OCI-M1 (cell line): Measurements from ENCODE around the gene ABCB4.

Experiments
- DNase-seq: peaks from one replicate; lab custom pipeline; 2025; lab: John Stamatoyannopoulos, UW

Gene ABCB4

DNA sequence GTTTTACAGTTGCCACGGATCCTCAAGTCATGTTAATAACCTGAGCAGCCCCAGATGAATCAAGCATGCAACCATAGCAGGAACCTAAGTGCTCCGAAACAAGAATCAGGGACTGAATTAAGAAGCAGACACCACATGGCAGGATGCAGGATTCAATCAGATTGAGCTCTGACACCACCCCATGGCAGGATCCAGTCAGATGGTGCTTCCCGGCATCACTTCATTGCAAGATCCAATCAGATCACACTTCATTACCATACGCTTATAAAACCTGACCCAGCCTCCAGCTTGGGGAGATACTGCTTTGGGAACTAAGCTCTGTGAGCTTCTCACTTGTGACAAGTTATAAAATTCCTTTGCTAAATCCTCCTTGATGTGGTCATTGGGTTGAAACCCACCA is 55.3 kb downstream of the ABCB4 start:
- no peak for DNase-seq

- peak; percentile 91 for DNase-seq
These were observed 58.5 kb downstream of the ABCB4 start for GRCh38 chr7:87416682-87417587.

DNA sequence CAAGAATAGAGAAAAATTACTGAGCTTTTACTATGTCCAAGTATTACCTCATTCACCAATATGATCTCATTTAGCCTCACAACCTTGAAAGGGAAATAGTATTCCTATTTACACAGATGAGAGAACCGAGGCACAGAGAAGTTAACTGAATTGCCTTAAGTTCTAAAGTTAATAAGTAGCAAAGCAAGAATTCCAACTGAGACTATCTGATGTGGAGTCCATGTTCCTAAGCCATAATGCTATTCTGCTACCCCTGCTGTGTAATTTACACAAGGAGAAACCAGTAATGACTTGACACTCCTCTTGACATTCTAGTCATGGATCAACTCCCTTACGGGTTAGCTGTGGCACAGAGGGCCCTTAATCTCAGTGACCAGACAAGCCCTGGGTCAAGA is 60.7 kb downstream of the ABCB4 start:
- DNase-seq = peak; percentile 79

DNA sequence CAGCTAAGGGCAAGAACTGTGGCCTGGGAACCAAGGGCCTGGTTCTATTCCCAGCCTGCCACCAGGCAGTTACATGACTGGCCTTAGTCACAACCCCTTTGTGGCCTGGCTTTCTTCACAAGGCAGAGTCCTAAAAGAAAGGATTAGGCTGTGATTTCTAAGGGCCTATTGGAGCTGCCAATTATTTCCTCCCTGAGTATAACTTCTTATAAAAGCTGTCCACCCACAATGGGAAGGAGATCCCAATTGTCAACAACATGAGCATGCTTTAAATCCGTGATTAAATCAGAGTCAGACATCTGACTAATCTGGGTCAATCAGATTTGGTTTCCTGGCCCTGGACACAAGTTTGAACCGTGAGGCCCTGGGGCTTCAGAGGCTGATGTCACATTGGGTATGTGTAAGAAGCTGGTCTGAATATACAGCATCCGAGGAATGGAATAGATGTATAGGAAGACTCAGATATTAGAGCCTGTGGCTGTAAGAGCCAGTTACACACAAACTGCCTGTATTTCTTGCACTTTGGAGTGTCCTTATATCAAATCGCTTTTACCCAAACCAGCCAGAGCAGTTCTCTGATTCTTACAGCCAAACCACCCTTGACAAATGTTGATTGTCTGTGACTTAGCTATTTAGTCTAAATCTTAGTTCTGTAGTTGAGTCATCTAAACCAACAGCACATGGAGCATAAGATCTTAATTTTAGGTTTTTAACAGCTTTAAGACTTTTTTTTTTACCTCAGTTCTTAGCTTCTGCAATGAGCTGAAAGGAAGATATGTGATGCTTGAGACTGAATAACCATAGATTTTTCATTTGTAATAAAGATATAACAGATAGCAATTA is 61.3 kb downstream of the ABCB4 start:
- peak; percentile 58 for DNase-seq

GRCh38 chr7:87413029-87413428 is 62.5 kb downstream of the ABCB4 start:
- DNase-seq = peak; percentile 30

DNA sequence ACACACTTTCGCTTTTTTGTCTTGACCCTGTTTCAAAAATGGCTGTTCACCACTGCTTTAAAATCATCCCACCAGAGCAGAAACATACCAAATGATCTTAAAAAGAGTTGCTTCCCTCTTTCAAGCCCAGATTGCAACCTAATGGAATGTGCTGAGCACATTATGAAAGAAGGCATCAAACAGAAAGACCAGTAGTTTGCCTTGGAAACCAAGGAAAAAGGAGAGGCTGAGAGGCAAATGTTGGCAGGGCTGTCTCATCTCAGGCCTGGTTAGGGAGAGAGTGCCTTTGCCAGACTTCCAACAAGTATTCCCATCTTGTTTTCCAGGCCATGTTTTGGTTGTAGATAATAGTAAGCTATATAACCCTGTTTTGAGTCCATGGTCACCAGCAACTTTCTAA is 64.3 kb downstream of the ABCB4 start:
- DNase-seq = peak; percentile 31

DNA sequence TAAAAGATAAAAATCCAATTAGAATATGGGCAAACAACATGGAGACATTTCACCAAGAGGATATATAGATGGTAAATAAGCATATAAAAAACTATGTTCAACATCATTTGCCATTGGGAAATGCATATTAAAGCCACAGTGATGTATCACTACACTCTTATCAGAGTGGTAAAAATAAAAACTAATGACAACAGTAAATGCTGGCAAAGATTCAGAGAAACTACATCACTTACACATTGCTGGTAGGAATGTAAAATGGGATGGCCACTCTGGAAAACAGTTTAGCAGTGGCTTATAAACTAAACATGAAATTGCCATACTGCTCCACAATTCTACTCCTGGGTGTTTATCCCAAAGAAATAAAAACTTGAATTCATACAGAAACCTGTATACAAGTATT is 70.8 kb downstream of the ABCB4 start:
- DNase-seq = no peak

GRCh38 chr7:87398446-87398845 is 77.0 kb downstream of the ABCB4 start:
- DNase-seq = no peak

- no peak for DNase-seq
These were observed 79.9 kb downstream of the ABCB4 start for GRCh38 chr7:87395442-87396020.

- peak; percentile 92 for DNase-seq
These were observed 84.3 kb downstream of the ABCB4 start for GRCh38 chr7:87391020-87391701.

- peak; percentile 77 for DNase-seq
These were observed 94.6 kb downstream of the ABCB4 start for GRCh38 chr7:87380905-87381304.

DNA sequence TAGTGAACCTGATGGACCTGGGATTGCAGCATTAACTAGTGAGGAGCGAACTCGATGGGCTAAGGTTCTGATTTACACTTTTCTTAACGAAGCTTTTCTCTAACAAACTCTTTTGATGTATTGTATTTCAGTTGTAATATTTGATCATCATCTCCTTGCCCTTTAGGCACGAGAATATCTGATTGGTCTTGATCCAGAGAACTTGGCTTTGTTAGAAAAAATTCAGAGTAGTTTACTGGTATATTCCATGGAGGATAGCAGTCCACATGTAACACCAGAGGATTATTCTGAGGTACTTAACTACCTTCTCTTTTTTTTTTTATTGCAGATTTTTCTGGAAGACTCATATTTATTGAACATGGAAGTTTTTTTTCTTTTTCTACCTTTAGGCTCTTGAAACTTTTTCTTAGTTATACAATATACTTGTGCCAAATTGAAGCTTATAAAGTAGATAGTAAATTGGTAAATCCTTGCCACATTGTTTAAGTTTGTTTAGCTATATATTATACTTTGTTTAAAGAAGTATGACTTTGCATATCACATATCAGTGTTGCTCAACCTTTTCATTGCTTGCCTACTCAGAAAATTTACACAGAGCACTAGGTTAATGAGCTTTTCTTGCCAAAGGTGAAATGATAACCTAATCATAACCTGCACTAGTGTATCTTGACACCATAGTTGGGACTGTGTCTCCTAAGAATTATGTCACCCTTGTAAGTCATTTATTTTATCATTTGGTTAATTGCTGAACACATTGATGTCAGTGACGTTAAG is 99.6 kb downstream of the ABCB4 start:
- DNase-seq = peak; percentile 33

- DNase-seq = peak; percentile 85
These were observed 104.8 kb downstream of the ABCB4 start for GRCh38 chr7:87370660-87371180.

DNA sequence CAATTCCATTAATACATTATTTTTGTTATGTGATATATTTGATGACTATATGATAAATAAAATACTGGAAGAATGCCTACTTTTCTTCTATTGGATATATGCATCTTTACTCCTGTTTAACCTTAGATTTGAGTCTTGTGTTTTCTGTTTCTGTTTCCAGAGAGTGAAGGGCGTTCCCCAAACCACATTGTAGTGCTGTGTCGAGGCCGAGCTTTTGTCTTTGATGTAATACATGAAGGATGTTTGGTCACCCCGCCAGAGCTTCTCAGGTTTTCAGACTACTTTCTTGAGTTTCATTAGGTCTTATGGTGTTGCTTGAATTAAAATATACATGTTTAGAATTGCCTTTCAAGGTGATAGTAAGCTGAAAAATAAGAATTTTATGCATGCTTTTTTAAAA is 106.3 kb downstream of the ABCB4 start:
- DNase-seq = peak; percentile 70

- DNase-seq = no peak
These were observed 111.2 kb downstream of the ABCB4 start for GRCh38 chr7:87364246-87364645.

- DNase-seq = no peak
These were observed 112.1 kb downstream of the ABCB4 start for GRCh38 chr7:87363342-87363741.

- peak; percentile 52 for DNase-seq
These were observed 114.2 kb downstream of the ABCB4 start for GRCh38 chr7:87361320-87361719.

DNA sequence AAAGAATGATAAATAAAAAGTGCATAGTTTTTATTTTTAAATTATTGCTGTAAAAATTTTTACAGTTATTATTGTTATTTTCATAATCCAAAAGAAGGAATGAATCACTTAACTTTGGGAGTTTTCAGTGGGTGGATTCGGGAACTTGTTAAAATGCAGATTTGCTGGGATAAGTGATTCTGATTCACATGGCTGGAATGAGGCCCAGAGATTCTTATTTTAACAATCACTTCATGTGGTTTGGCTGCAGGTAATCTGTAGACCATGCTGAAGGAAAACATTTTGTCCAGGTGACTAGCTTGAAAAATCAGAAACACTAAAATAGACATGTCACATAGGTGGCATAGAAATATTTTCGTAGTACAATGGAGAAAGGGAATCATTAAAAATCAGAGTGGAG is 116.1 kb downstream of the ABCB4 start:
- DNase-seq = no peak

- peak; percentile 78 for DNase-seq
These were observed 119.0 kb downstream of the ABCB4 start for GRCh38 chr7:87356448-87356847.

DNA sequence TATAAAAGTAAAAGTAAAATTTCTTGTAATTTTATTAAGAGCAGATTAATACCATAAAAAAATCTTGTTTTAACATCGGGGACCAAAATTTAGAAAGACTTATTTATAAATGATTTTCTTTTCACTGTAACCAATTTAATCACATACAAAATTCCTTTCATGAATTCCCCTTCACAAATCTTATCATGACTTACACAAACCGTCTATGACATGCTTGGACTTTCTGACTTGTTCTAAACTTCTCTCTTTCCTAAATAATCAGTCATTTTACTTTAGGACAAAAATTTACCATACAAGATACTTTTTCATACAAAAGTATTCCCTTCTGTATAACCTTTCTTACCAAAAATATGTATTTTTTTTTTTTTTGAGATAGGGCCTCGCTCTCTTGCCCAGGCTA is 120.7 kb downstream of the ABCB4 start:
- peak; percentile 80 for DNase-seq
